Activated CD4-positive, CD25-positive, alpha-beta regulatory T cell treated with anti-CD3 and anti-CD28 coated beads, Interleukin-2, amount 50 U/mL, for 16 hours (primary cell): Measurements from ENCODE around the gene CRISPLD2.

Source experiments
- DNase-seq: peaks from one replicate; pipeline ENCODE4 v3.0.0-alpha.2; 2020; ENCODE audit warnings: low read depth, low spot score

CRISPLD2 gene

DNA sequence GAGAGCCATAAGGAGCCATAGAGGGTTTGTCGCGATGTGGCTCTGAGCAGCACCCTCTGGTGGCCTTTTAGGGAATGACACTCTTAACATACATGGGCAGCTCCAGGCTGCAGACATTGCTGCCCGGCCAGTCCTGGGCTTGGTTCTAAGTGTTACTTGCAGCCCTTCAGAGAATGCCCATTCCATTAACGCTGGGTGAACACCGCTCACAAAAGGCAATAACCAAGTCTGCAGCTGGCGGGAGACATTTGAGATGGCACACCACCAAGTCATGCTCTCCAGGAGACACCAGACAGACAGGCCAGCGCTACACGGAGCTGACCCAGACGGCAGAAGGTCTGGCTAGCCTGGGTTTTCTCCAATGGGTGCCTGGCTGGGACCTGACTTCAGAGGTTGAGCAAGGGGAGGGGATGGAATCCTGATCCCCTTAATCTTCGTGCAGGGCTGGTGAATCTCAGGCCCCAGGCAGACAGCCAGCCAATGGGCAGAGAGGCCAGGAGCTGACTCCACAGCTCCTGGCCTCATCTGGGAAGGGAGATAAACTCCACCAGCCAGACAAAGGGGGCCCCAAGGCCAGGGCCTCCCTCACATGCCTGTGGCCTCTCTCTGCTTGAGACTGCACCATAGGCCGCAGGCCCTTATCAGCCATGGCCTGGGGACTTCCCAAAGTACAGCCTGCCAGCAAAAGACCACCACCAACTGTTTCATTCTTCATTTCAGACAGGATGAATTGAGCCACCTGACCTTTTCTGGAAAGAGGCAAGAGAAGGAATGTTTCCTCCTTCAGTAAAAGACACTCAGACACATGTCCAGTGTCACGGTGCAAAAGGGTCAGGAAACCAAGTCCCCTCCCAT, 132.8 kb downstream of the CRISPLD2 start:
- peak; percentile 49 for DNase-seq

DNA sequence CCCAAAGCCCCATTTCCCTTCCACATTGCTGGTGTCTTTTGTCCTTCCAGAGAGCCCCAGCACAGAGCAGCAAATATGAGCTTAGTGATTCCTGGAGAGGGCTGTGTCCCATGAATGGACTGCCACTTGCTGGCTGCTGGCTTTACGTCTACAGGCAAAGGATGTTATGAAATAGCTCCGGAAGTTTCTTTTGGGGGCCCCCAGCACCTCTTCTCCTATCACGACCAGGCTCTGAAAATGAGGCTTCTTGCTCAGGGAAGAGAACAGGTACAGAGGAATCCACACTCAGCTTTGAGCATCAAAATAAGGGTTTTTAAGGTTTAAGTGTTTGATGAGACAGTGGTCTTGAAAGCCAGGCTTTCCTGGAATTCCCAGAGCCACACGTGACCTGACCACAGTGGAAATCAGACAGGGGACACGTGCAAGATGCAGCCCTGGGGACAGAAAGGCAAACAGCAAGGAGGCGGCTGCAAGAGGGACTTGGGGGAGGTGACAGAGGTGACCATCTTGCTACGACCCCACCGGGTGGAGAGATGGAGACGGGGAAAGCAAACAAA, 133.5 kb downstream of the CRISPLD2 start:
- DNase-seq: no peak

- DNase-seq: no peak
Measured at GRCh38 chr16:84955427-84955826, 135.6 kb downstream of the CRISPLD2 start.

DNA sequence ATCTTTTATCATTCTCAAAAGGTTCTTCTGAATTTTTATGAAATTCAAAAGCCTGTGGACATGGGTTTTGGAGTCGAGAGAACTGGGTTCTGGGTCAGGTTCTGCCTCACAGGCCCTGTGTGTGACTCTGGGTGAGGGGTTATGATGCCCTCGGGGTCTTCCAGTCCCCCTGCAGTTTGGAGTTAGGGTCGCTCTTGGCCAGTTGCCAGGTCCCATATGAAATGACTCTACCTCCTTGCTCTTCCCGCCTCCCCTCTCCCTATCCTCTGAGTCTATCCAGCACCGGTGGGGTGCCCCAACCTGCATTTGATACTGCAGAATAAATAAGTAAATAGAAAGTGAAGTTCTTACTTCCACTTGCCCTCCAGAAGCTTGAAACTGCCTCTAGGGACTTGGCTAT, 137.4 kb downstream of the CRISPLD2 start:
- DNase-seq: no peak

DNA sequence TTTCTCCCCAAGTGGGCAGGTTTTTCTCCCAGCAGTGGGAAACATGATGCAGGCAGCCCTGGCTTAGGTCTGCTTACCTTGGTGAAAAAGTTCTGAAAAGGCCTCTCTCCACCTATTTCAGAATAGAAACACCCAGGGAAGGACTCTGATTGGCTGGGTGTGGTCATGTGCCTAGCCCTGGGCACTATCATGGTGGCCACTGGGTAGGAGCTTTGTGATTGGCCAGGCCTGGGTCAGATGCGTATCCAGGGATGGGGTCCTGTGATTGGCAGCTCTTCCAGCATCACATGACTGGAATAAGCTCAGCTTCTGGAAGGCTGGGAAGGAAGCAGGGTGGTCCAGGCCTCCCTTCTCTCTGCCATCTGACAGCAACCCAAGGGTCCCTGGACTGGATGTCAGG, 138.0 kb downstream of the CRISPLD2 start:
- DNase-seq: no peak
